ENCODE results near the gene TAS2R9. TPM values are rescaled to one million over a fixed set of nuclear protein-coding genes. Genes with fewer than 3 reads are reported as not detected.

The TAS2R9 gene
- total and polyA plus RNA-seq, 2 of the 13 experiments (the other 11 are each of a cell fraction or from before 2014, with no cell fraction given), result 0.11 TPM; not detected in 1

- TF ChIP-seq BCLAF1 (IDR thresholded peaks at IDR 0.05) (no peak), RXRA (CRISPR knock-in tag; IDR thresholded peaks at IDR 0.05) (no peak), TBX2 (CRISPR knock-in tag; IDR thresholded peaks at IDR 0.05; ENCODE audit: borderline replicate concordance) (no peak), ARID3A (IDR thresholded peaks at IDR 0.05; ENCODE audit: low read depth, low read length) (no peak), ZNF34 (CRISPR knock-in tag; IDR thresholded peaks at IDR 0.05; ENCODE audit: borderline replicate concordance) (no peak), EZH2 (conservative IDR thresholded peaks at IDR 0.05; ENCODE audit: low read depth, low read length) (no peak)
These were observed 8.2 kb downstream of the TAS2R9 start (continued) for GRCh38 chr12:10801741-10802140.

- intact Hi-C loops (cut with micrococcal nuclease; ENCODE audit: unreplicated experiment), result no loop called here
- Histone ChIP-seq H2AFZ (ENCODE audit: low read length) (no peak overlapping the region), H3K4me2 (ENCODE audit: low read depth, low read length) (no peak overlapping the region), H3K9me3 (ENCODE audit: low read length) (peaks cover 8% of the 10 kb centered on the region; the same call in 1 of the 2 replicates), H3K36me3 (replicated peaks in 1 of 2; ENCODE audit: control insufficient read depth in 1 of 2, insufficient read depth in 2 of 2, low read length in 2 of 2) (no peaks in the 10 kb centered on the region), H3K9ac (ENCODE audit: insufficient read depth, low read depth, low read length) (no peak overlapping the region), H3K27ac (ENCODE audit: extremely low read length, insufficient read depth, low read length) (no peak overlapping the region), H4K20me1 (ENCODE audit: insufficient read depth, low read length) (no peaks in the 10 kb centered on the region), H3K27me3 (ENCODE audit: control insufficient read depth in 1 of 2, insufficient read depth in 2 of 2, low read length in 2 of 2) (0 out of 5 replicates have a peak, but pooled peaks cover 0 to 3% of the 10 kb centered on the region in 2 experiments), H3K4me1 (ENCODE audit: insufficient read depth, low read length) (no peaks in the 10 kb centered on the region), H3K4me3 (replicated peaks in 1 of 3; ENCODE audit: insufficient read depth in 1 of 3, low read depth in 2 of 3, low read length in 3 of 3) (no peak overlapping the region), H3K79me2 (ENCODE audit: insufficient read depth, low read length) (no peaks in the 10 kb centered on the region)
- in situ Hi-C loops (cut with HindIII; ENCODE audit: extremely low pct_ligation_motif_present, low pct_unique_long_range_greater_than_20kb), result no loop called here
- 0% methylated on average over 2 of the region's 2 CpGs for WGBS (ENCODE audit: low lambda C conversion rate)
- BruUV-seq (replicated peaks), result no TSS peak
- DNase-seq (ENCODE audit: low spot score) (no peak), ATAC-seq (no peak), FAIRE-seq (no peak)
- ChIA-PET POLR2A (no interaction called here), CTCF (ENCODE audit: low intra/inter-chr PET ratio, low total read pairs) (no interaction called here)
- no peak for TF ChIP-seq RARA (CRISPR knock-in tag; IDR thresholded peaks at IDR 0.05)
- TF ChIP-seq ZNF773 (CRISPR knock-in tag; IDR thresholded peaks at IDR 0.05; ENCODE audit: borderline replicate concordance), result no peak
- no peak for TF ChIP-seq CENPBD1 (CRISPR knock-in tag; IDR thresholded peaks at IDR 0.05; ENCODE audit: borderline replicate concordance, low read depth)
- no peak for TF ChIP-seq MIER3 (CRISPR knock-in tag; IDR thresholded peaks at IDR 0.05; ENCODE audit: borderline replicate concordance)
- no peak for TF ChIP-seq FLYWCH1 (CRISPR knock-in tag; IDR thresholded peaks at IDR 0.05)
- no peak for TF ChIP-seq SMARCC2 (IDR thresholded peaks at IDR 0.05)
- TF ChIP-seq ZNF232 (CRISPR knock-in tag; IDR thresholded peaks at IDR 0.05; ENCODE audit: borderline replicate concordance), result no peak
- no peak for TF ChIP-seq SRY (CRISPR knock-in tag; IDR thresholded peaks at IDR 0.05)
- TF ChIP-seq RFX3 (CRISPR knock-in tag; IDR thresholded peaks at IDR 0.05), result no peak
- no peak for TF ChIP-seq MEIS2 (CRISPR knock-in tag; IDR thresholded peaks at IDR 0.05)
- no peak for TF ChIP-seq MBNL3 (CRISPR knock-in tag; conservative IDR thresholded peaks at IDR 0.05)
- no peak for TF ChIP-seq GMEB2 (CRISPR knock-in tag; IDR thresholded peaks at IDR 0.05; ENCODE audit: low read depth)
These were observed 15.7 kb downstream of the TAS2R9 start for GRCh38 chr12:10794222-10794621.
